Measurements from ENCODE around the gene STMN1. TPM values are rescaled to one million over a fixed set of nuclear protein-coding genes. Genes with fewer than 3 reads are reported as not detected.

The STMN1 gene
- total and polyA plus RNA-seq, 9 of the 15 experiments (the other 6 are each of a cell fraction or from before 2014, with no cell fraction given), result 269 to 2,153 (median 595) TPM

DNA sequence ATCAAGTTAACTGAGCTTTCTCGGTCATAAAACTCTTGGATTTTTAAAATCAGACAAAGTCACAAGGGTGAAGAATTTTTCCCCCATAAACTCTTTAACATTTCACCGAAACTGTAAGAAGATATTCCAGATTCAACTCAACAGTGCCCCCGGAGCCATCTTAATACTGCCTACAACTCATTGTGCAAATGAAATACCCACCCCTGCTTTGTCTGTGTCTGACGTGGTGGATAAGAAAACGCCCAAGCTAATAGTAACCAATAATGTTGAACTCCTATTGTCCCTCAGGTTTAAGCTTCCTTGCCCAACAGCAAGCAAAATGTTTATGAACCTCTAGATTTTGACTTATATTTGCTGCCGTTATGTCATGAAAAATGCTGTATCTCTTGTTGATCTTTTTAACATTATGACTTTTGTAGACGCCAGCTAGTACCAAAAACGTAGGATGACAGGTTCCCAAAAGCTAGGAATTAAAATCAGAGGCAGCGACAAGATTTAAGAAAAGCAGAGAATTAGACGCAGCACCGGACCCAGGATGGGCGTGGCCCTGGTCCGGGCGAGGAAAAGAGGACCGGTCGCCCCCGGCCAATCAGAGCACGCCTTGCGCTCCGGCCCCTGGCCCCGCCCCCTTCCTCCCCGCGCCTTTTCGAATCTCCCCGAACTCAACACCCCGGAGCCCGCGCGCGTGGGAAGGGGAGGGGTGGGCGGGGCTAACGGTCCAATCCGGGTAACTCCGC, 1.1 kb downstream of the STMN1 start (continued):
- TF ChIP-seq SREBF2 (CRISPR knock-in tag; IDR thresholded peaks at IDR 0.05), result no peak
- TF ChIP-seq CEBPG (CRISPR knock-in tag; IDR thresholded peaks at IDR 0.05), result no peak; the same call in 1 of the 2 replicates
- TF ChIP-seq CEBPG (tag; conservative IDR thresholded peaks at IDR 0.05 in 1 of 2, IDR thresholded peaks at IDR 0.05 in 1 of 2), result peak in 1 of 2 experiments; percentile 40; a peak in 1 of 4 replicates
- TF ChIP-seq MEF2D (tag; conservative IDR thresholded peaks at IDR 0.05; ENCODE audit: low read depth), result 0 out of 2 replicates have a peak, but pooled peaks have one; percentile 10
- peak; percentile 48; the same call in 1 of the 2 replicates for TF ChIP-seq SUPT5H (IDR thresholded peaks at IDR 0.05)
- 0 out of 2 replicates have a peak, but pooled peaks have one; percentile 17 for TF ChIP-seq LEF1 (IDR thresholded peaks at IDR 0.05)
- peak; percentile 28; the same call in 1 of the 2 replicates for TF ChIP-seq PML (IDR thresholded peaks at IDR 0.05; ENCODE audit: low read length)
- peak in 1 of 3 experiments; percentile 84 for TF ChIP-seq YY1 (IDR thresholded peaks at IDR 0.05; ENCODE audit: borderline replicate concordance in 1 of 3, control insufficient read depth in 1 of 3, extremely low read depth in 1 of 3, insufficient read depth in 3 of 3, insufficient read length in 1 of 3, insufficient replicate concordance in 2 of 3, low read depth in 1 of 3, low read length in 2 of 3)
- TF ChIP-seq ATF1 (CRISPR knock-in tag; IDR thresholded peaks at IDR 0.05), result no peak
- TF ChIP-seq ATF1 (tag; IDR thresholded peaks at IDR 0.05), result peak; percentile 60
- peak; percentile 32 to 33; a peak in 2 of 4 replicates for TF ChIP-seq NRF1 (conservative IDR thresholded peaks at IDR 0.05 in 1 of 2, IDR thresholded peaks at IDR 0.05 in 1 of 2)
- peak; percentile 91 for TF ChIP-seq E2F4 (CRISPR knock-in tag; IDR thresholded peaks at IDR 0.05; ENCODE audit: low read depth)
- peak; percentile 49; the same call in 1 of the 2 replicates for TF ChIP-seq ELF1 (tag; IDR thresholded peaks at IDR 0.05)
- TF ChIP-seq, protein P1, sequence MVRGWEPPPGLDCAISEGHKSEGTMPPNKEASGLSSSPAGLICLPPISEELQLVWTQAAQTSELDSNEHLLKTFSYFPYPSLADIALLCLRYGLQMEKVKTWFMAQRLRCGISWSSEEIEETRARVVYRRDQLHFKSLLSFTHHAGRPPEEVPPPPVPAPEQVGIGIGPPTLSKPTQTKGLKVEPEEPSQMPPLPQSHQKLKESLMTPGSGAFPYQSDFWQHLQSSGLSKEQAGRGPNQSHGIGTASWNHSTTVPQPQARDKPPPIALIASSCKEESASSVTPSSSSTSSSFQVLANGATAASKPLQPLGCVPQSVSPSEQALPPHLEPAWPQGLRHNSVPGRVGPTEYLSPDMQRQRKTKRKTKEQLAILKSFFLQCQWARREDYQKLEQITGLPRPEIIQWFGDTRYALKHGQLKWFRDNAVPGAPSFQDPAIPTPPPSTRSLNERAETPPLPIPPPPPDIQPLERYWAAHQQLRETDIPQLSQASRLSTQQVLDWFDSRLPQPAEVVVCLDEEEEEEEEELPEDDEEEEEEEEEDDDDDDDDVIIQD (CRISPR knock-in tag; IDR thresholded peaks at IDR 0.05), result no peak
- 0 out of 4 replicates have a peak, but pooled peaks of 1 of the 2 experiments have one; percentile 23 for TF ChIP-seq ARNT (IDR thresholded peaks at IDR 0.05)
- no peak for TF ChIP-seq POLR2AphosphoS2 (IDR thresholded peaks at IDR 0.05; ENCODE audit: low read length)
- peak; percentile 81; the same call in 1 of the 2 replicates for TF ChIP-seq SP1 (CRISPR knock-in tag; IDR thresholded peaks at IDR 0.05)
- no peak for TF ChIP-seq TFAP4 (CRISPR knock-in tag; IDR thresholded peaks at IDR 0.05; ENCODE audit: borderline replicate concordance)
- TF ChIP-seq SMARCC2 (IDR thresholded peaks at IDR 0.05; ENCODE audit: low read depth), result no peak
- TF ChIP-seq MYBL2 (IDR thresholded peaks at IDR 0.05; ENCODE audit: low read depth), result peak; percentile 92
- no peak for TF ChIP-seq MYBL2 (CRISPR knock-in tag; IDR thresholded peaks at IDR 0.05; ENCODE audit: borderline replicate concordance)
- TF ChIP-seq TCF3 (CRISPR knock-in tag; IDR thresholded peaks at IDR 0.05), result 0 out of 2 replicates have a peak, but pooled peaks have one; percentile 7
- peak; percentile 71; the same call in 1 of the 2 replicates for TF ChIP-seq KLF13 (tag; IDR thresholded peaks at IDR 0.05; ENCODE audit: borderline replicate concordance, low read depth)
